Measurements from ENCODE around the gene AEBP2. TPM values are rescaled to one million over a fixed set of nuclear protein-coding genes. Genes with fewer than 3 reads are reported as not detected.
"Not testable (repeated sequence)": the region's sequence is repeated elsewhere in the genome, so short reads cannot be mapped to it uniquely, and the experiment has no call there.

AEBP2 gene
- total RNA-seq, 3 donors from 2014 or later, result 42.4 to 50.9 (median 45.8) TPM

- DNase-seq, result no peak
- Mint-ChIP-seq H3K9me3 (no peaks in the 10 kb centered on the region), H3K4me1 (ENCODE audit: low read depth) (no peaks in the 10 kb centered on the region), H3K4me3 (no peak overlapping the region), H3K27me3 (ENCODE audit: low read depth) (peaks cover 2% of the 10 kb centered on the region), H3K36me3 (ENCODE audit: insufficient read depth) (no peaks in the 10 kb centered on the region)
- no peak for ATAC-seq
These were observed 28.6 kb upstream of the AEBP2 start for GRCh38 chr12:19410629-19411185.

- no peak for ATAC-seq
- no peaks in the 10 kb centered on the region for H3K4me1 Mint-ChIP-seq (ENCODE audit: low read depth)
- no peak overlapping the region for H3K4me3 Mint-ChIP-seq
These were observed 27.8 kb upstream of the AEBP2 start for GRCh38 chr12:19411234-19412204.

GRCh38 chr12:19412844-19413243 lies 26.4 kb upstream of the AEBP2 start:
- Mint-ChIP-seq H3K36me3 (ENCODE audit: insufficient read depth) (no peaks in the 10 kb centered on the region), H3K4me3 (no peak overlapping the region), H3K27me3 (ENCODE audit: low read depth) (peaks cover 2% of the 10 kb centered on the region), H3K4me1 (ENCODE audit: low read depth) (no peaks in the 10 kb centered on the region), H3K9me3 (no peaks in the 10 kb centered on the region)
- ATAC-seq, result no peak
- DNase-seq, result no peak

More at GRCh38 chr12:19411234-19412204, 27.8 kb upstream of the AEBP2 start:
- DNase-seq, result no peak
- H3K9me3 Mint-ChIP-seq, result no peaks in the 10 kb centered on the region
- H3K36me3 Mint-ChIP-seq (ENCODE audit: insufficient read depth), result no peaks in the 10 kb centered on the region
- peaks cover 2% of the 10 kb centered on the region for H3K27me3 Mint-ChIP-seq (ENCODE audit: low read depth)

- not testable (repeated sequence) for H3K27me3 Mint-ChIP-seq (ENCODE audit: low read depth); ATAC-seq; H3K36me3 Mint-ChIP-seq (ENCODE audit: insufficient read depth); DNase-seq; H3K9me3 Mint-ChIP-seq; H3K4me1 Mint-ChIP-seq (ENCODE audit: low read depth); H3K4me3 Mint-ChIP-seq
These were observed 25.7 kb upstream of the AEBP2 start for GRCh38 chr12:19413582-19413981.

GRCh38 chr12:19415563-19415962 lies 23.7 kb upstream of the AEBP2 start:
- no peaks in the 10 kb centered on the region for H3K36me3 Mint-ChIP-seq (ENCODE audit: insufficient read depth)
- peaks cover 2% of the 10 kb centered on the region for H3K27me3 Mint-ChIP-seq (ENCODE audit: low read depth)
- H3K4me1 Mint-ChIP-seq (ENCODE audit: low read depth), result no peaks in the 10 kb centered on the region
- no peak overlapping the region for H3K4me3 Mint-ChIP-seq
- ATAC-seq (no peak), DNase-seq (no peak)
- no peaks in the 10 kb centered on the region for H3K9me3 Mint-ChIP-seq

GRCh38 chr12:19419086-19419485 lies 20.2 kb upstream of the AEBP2 start:
- H3K9me3 Mint-ChIP-seq, result no peaks in the 10 kb centered on the region
- no peak overlapping the region for H3K4me3 Mint-ChIP-seq
- DNase-seq (no peak), ATAC-seq (no peak)
- H3K36me3 Mint-ChIP-seq (ENCODE audit: insufficient read depth), result no peaks in the 10 kb centered on the region
- no peaks in the 10 kb centered on the region for H3K4me1 Mint-ChIP-seq (ENCODE audit: low read depth)
- no peaks in the 10 kb centered on the region for H3K27me3 Mint-ChIP-seq (ENCODE audit: low read depth)

GRCh38 chr12:19421503-19422282 lies 17.6 kb upstream of the AEBP2 start:
- ATAC-seq (no peak), DNase-seq (no peak)
- Mint-ChIP-seq H3K9me3 (no peaks in the 10 kb centered on the region), H3K4me1 (ENCODE audit: low read depth) (no peaks in the 10 kb centered on the region), H3K27me3 (ENCODE audit: low read depth) (no peaks in the 10 kb centered on the region), H3K4me3 (no peak overlapping the region), H3K36me3 (ENCODE audit: insufficient read depth) (no peaks in the 10 kb centered on the region)

GRCh38 chr12:19423166-19423930 lies 15.9 kb upstream of the AEBP2 start:
- Mint-ChIP-seq H3K27me3 (ENCODE audit: low read depth) (no peaks in the 10 kb centered on the region), H3K4me3 (no peak overlapping the region), H3K4me1 (ENCODE audit: low read depth) (peaks cover 4% of the 10 kb centered on the region), H3K9me3 (no peaks in the 10 kb centered on the region), H3K36me3 (ENCODE audit: insufficient read depth) (no peaks in the 10 kb centered on the region)
- DNase-seq, result no peak
- ATAC-seq, result no peak

- ATAC-seq (no peak), DNase-seq (no peak)
- H3K9me3 Mint-ChIP-seq, result no peaks in the 10 kb centered on the region
- H3K36me3 Mint-ChIP-seq (ENCODE audit: insufficient read depth), result no peaks in the 10 kb centered on the region
- H3K4me3 Mint-ChIP-seq, result no peak overlapping the region
- H3K4me1 Mint-ChIP-seq (ENCODE audit: low read depth), result peaks cover 22% of the 10 kb centered on the region
- no peaks in the 10 kb centered on the region for H3K27me3 Mint-ChIP-seq (ENCODE audit: low read depth)
These were observed 11.0 kb upstream of the AEBP2 start for GRCh38 chr12:19428246-19428645.

GRCh38 chr12:19429491-19429890 lies 9.8 kb upstream of the AEBP2 start:
- not testable (repeated sequence) for H3K9me3 Mint-ChIP-seq; H3K36me3 Mint-ChIP-seq (ENCODE audit: insufficient read depth); DNase-seq; H3K27me3 Mint-ChIP-seq (ENCODE audit: low read depth); H3K4me3 Mint-ChIP-seq; ATAC-seq
- H3K4me1 Mint-ChIP-seq (ENCODE audit: low read depth), result peaks cover 26% of the 10 kb centered on the region

- ATAC-seq (no peak), DNase-seq (no peak)
- Mint-ChIP-seq H3K9me3 (no peaks in the 10 kb centered on the region), H3K36me3 (ENCODE audit: insufficient read depth) (no peaks in the 10 kb centered on the region), H3K4me1 (ENCODE audit: low read depth) (peaks cover 33% of the 10 kb centered on the region), H3K4me3 (no peak overlapping the region), H3K27me3 (ENCODE audit: low read depth) (no peaks in the 10 kb centered on the region)
These were observed 8.3 kb upstream of the AEBP2 start for GRCh38 chr12:19430988-19431387.

GRCh38 chr12:19431407-19432308 lies 7.6 kb upstream of the AEBP2 start:
- no peak overlapping the region for H3K4me3 Mint-ChIP-seq
- no peak for DNase-seq
- H3K36me3 Mint-ChIP-seq (ENCODE audit: insufficient read depth), result no peaks in the 10 kb centered on the region
- peaks cover 33% of the 10 kb centered on the region for H3K4me1 Mint-ChIP-seq (ENCODE audit: low read depth)
- no peaks in the 10 kb centered on the region for H3K9me3 Mint-ChIP-seq
- no peaks in the 10 kb centered on the region for H3K27me3 Mint-ChIP-seq (ENCODE audit: low read depth)
- ATAC-seq, result peak; percentile 89 to 90

All from activated T-cell treated with anti-CD3 and anti-CD28 coated beads, Interleukin-2, amount 50 U/mL, for 4 hours (primary cell).